ENCODE measurements around the gene BRD2.

The BRD2 gene

GRCh38 chr6:33019372-33019771 is 51.0 kb downstream of the BRD2 start:
- no peak for DNase-seq (ENCODE audit: low read depth, low spot score)
- TF ChIP-seq CTCF (IDR thresholded peaks at IDR 0.05; ENCODE audit: insufficient read depth, low read length, missing control alignments), result no peak
- CTCF ChIA-PET, result interaction anchor here (1.0 to 7.6 kb wide), 7 partner anchors 9 to 228 kb away, joined by 3 to 96 read pairs (median 6); no protein-coding TSS in a partner anchor
- POLR2A ChIA-PET, result no interaction called here
- no peak overlapping the region for H3K4me3 ChIP-seq (ENCODE audit: low read depth, low read length)

- H3K4me3 ChIP-seq (ENCODE audit: low read depth, low read length), result no peak overlapping the region
- no peak for TF ChIP-seq CTCF (IDR thresholded peaks at IDR 0.05; ENCODE audit: insufficient read depth, low read length, missing control alignments)
- CTCF ChIA-PET, result interaction anchor here (2.3 kb wide), 1 partner anchor 226 kb away, joined by 5 read pairs; no protein-coding TSS in a partner anchor
- DNase-seq (ENCODE audit: low read depth, low spot score), result no peak
- POLR2A ChIA-PET, result no interaction called here
Observed at GRCh38 chr6:33021917-33022316, 53.5 kb downstream of the BRD2 start.

- DNase-seq (ENCODE audit: low read depth, low spot score), result no peak
Observed at GRCh38 chr6:33023536-33023935, 55.1 kb downstream of the BRD2 start.

GRCh38 chr6:33024521-33024920 is 56.1 kb downstream of the BRD2 start:
- no peak for TF ChIP-seq CTCF (IDR thresholded peaks at IDR 0.05; ENCODE audit: insufficient read depth, low read length, missing control alignments)
- ChIA-PET CTCF (interaction anchor here (0.7 to 1.4 kb wide), 2 partner anchors 9 to 125 kb away, joined by 4 read pairs; no protein-coding TSS in a partner anchor), POLR2A (no interaction called here)
- DNase-seq (ENCODE audit: low read depth, low spot score), result no peak
- no peak overlapping the region for H3K4me3 ChIP-seq (ENCODE audit: low read depth, low read length)

More at GRCh38 chr6:33023536-33023935, 55.1 kb downstream of the BRD2 start:
- H3K4me3 ChIP-seq (ENCODE audit: low read depth, low read length), result no peak overlapping the region
- POLR2A ChIA-PET, result no interaction called here
- CTCF ChIA-PET, result interaction anchor here (1.0 kb wide), 1 partner anchor 9 kb away, joined by 4 read pairs; no protein-coding TSS in a partner anchor
- no peak for TF ChIP-seq CTCF (IDR thresholded peaks at IDR 0.05; ENCODE audit: insufficient read depth, low read length, missing control alignments)

- ChIA-PET POLR2A (no interaction called here), CTCF (interaction anchor here (1.2 to 2.0 kb wide), 3 partner anchors 13 to 55 kb away, joined by 3 to 13 read pairs (median 4); no protein-coding TSS in a partner anchor)
- DNase-seq (ENCODE audit: low read depth, low spot score), result no peak
- no peak for TF ChIP-seq CTCF (IDR thresholded peaks at IDR 0.05; ENCODE audit: insufficient read depth, low read length, missing control alignments)
- H3K4me3 ChIP-seq (ENCODE audit: low read depth, low read length), result no peak overlapping the region
Observed at GRCh38 chr6:33028220-33028849, 59.9 kb downstream of the BRD2 start.

- DNase-seq (ENCODE audit: low read depth, low spot score), result no peak
- ChIA-PET CTCF (interaction anchor here (1.2 to 2.0 kb wide), 3 partner anchors 14 to 54 kb away, joined by 3 to 13 read pairs (median 4); no protein-coding TSS in a partner anchor), POLR2A (no interaction called here)
Observed at GRCh38 chr6:33029328-33030184, 61.2 kb downstream of the BRD2 start.

More at GRCh38 chr6:33029328-33030184, 61.2 kb downstream of the BRD2 start:
- TF ChIP-seq CTCF (IDR thresholded peaks at IDR 0.05; ENCODE audit: insufficient read depth, low read length, missing control alignments), result no peak
- no peak overlapping the region for H3K4me3 ChIP-seq (ENCODE audit: low read depth, low read length)

Data from AG04449 (cell line).